NCI-H82 treated with DMSO at 0.1 percent for 48 hours (cell line): Measurements from ENCODE around the gene MEG3.

Experiments used
- DNase-seq: peaks from one replicate; lab custom pipeline; 2025; ENCODE audit not compliant: unreplicated experiment; lab: John Stamatoyannopoulos, UW

MEG3 gene

GRCh38 chr14:100862277-100862676, 36.4 kb downstream of the MEG3 start:
- DNase-seq: no peak

DNA sequence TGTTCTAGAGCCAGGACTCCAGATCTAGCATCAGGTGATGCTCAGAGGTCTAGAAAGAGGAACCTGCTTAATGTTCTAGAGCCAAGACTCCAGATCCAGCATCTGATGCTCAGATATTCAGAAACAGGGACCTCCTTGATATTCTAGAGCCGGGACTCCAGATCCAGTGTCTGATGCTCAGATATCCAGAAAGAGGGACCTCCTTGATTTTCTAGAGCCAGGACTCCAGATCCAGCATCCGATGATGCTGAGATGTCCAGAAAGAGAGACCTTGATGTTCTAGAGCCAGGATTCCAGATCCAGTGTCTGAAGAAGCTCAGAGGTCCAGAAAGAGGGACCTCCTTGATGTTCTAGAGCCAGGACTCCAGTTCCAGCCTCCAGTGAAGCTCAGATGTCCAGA, 36.9 kb downstream of the MEG3 start:
- no peak for DNase-seq

DNA sequence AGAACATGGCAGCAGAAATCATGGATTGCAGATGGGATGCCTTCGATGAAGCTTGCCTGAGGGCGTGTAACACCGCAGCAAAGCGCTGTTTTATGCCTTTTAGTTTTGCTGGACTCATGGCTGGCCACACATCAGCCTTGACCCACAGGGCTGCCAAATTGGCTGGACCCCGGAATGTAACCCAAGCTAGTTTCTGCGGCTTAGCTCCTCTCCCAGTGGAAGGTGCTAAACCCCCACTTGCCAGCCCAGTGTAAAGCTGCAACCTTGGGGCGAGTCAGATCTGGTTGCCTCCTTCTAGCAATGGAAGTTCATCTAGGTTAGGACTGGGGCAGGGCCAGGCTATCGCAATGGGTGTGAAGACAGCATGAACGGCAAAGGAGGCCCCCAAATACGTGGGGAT, 38.3 kb downstream of the MEG3 start:
- no peak for DNase-seq

DNA sequence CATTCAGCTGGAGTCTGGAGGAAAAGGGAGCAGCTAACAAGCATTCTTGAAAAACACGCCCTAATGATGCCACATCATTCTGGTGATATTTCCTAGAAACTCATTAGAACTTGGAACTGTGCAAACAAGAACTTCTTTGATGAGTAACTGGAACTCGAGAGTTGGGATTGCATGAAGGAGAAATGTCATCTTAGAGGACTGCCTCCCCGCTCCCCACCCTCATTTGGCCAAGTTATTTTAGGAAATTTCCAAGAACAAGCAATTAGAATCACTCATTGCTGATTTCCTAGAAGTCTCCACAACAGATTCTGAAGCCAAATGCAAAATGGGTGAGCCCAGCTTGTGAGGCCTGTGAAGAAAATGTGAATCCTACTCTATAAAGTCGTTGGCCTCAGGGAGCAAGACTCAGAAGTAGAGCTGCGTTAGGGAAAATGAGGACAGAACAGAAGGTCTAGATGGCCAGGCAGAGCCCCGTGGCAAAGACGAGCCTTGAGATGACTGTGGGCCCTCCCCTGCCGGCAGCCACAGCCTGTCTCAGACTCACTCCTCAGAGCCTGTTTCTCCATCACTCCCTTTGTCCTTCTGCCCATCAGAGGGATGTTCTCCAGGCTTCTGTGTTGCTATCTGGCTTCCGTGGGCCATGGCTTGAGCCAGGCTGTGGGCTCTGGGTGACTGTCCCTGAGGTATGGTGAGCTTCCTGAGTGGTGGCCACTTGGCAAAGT, 39.2 kb downstream of the MEG3 start:
- DNase-seq: no peak

GRCh38 chr14:100865682-100866591, 40.0 kb downstream of the MEG3 start:
- no peak for DNase-seq

- no peak for DNase-seq
These were observed 41.0 kb downstream of the MEG3 start for GRCh38 chr14:100866666-100867630.

DNA sequence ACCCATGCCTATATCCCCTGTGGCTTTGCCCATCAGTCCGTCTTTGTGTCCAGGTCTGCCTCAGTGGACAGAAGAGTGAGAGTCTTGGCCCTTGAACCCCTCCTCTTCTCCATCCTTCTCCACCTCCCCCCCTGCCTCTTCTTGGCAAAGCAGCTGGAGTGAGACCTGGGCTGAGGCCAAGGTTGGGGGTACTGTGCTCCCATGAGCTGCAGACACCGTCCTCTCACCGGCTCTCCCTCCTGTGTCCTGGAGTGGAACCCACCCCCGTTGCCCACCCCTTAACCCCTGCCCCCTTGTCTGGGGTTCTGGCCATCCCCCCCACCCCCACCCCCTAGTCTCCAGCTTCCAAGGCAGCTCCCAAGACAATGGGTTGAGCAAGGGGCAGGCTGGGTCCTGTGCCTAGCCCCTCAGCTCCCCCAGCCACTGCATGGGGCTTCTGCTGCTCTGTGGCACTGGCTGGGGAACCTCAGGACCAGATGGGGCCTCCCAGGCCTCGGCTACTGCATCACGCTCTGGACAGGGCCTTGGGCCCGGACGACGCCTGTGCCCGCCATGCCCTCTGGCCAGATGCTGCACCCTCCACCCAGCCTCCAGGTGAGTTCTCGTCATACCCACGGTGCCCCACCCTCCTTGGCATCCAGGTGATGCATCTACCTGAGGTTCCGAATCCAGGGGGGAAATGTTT, 41.9 kb downstream of the MEG3 start:
- DNase-seq: no peak

- no peak for DNase-seq
These were observed 42.9 kb downstream of the MEG3 start for GRCh38 chr14:100868621-100869370.

- no peak for DNase-seq
These were observed 45.6 kb downstream of the MEG3 start for GRCh38 chr14:100871234-100872186.

GRCh38 chr14:100872259-100873095, 46.6 kb downstream of the MEG3 start:
- no peak for DNase-seq

- no peak for DNase-seq
These were observed 47.2 kb downstream of the MEG3 start for GRCh38 chr14:100873096-100873482.

GRCh38 chr14:100874051-100874410, 48.1 kb downstream of the MEG3 start:
- no peak for DNase-seq

GRCh38 chr14:100874411-100875091, 48.6 kb downstream of the MEG3 start:
- no peak for DNase-seq

GRCh38 chr14:100875126-100875525, 49.2 kb downstream of the MEG3 start:
- no peak for DNase-seq

GRCh38 chr14:100875861-100876590, 50.1 kb downstream of the MEG3 start:
- DNase-seq: no peak

GRCh38 chr14:100878271-100879146, 52.6 kb downstream of the MEG3 start:
- DNase-seq: no peak
